ENCODE measurements around the gene EVI2A.
"Not testable (repeated sequence)": the region's sequence is repeated elsewhere in the genome, so short reads cannot be mapped to it uniquely, and the experiment has no call there.

Gene EVI2A

DNA sequence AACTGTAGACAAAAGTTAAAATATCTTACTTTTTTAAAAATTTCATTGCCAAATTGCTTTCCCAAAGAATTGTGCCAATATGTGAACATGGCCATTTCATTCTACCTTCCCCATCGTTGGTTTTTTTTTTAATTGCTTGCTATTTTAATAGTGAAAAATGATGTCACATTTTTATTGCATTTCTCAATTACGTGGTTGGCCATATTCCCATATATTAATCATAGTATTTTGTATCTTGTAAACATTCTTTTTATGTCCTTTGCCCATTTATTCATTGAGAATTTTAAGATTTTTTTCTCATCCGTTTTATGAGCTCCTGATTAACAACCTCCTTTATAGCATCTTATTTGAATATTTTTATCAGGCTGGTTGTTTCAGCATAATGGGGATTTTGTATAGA is 31.6 kb downstream of the EVI2A start:
- H3K4me2 ChIP-seq (ENCODE audit: low read depth, low read length, poor library complexity, severe bottlenecking): no peak overlapping the region
- no peaks in the 10 kb centered on the region for H3K9me3 ChIP-seq (ENCODE audit: insufficient read depth, low read length)
- no peaks in the 10 kb centered on the region for H3K9me2 ChIP-seq (replicated peaks; ENCODE audit: insufficient read depth, low read length)
- no peaks in the 10 kb centered on the region for H4K20me1 ChIP-seq (ENCODE audit: low read depth, low read length)
- H3F3A ChIP-seq (ENCODE audit: insufficient read depth): no peaks in the 10 kb centered on the region
- TF ChIP-seq, protein P1, sequence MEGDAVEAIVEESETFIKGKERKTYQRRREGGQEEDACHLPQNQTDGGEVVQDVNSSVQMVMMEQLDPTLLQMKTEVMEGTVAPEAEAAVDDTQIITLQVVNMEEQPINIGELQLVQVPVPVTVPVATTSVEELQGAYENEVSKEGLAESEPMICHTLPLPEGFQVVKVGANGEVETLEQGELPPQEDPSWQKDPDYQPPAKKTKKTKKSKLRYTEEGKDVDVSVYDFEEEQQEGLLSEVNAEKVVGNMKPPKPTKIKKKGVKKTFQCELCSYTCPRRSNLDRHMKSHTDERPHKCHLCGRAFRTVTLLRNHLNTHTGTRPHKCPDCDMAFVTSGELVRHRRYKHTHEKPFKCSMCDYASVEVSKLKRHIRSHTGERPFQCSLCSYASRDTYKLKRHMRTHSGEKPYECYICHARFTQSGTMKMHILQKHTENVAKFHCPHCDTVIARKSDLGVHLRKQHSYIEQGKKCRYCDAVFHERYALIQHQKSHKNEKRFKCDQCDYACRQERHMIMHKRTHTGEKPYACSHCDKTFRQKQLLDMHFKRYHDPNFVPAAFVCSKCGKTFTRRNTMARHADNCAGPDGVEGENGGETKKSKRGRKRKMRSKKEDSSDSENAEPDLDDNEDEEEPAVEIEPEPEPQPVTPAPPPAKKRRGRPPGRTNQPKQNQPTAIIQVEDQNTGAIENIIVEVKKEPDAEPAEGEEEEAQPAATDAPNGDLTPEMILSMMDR (IDR thresholded peaks at IDR 0.05; ENCODE audit: insufficient read depth, low read length, poor library complexity, severe bottlenecking): no peak
- no peak for TF ChIP-seq EZH2phosphoT487 (conservative IDR thresholded peaks at IDR 0.05; ENCODE audit: low read length)
- no peak overlapping the region for H3K27ac ChIP-seq (ENCODE audit: low read depth, low read length)
- H3K79me2 ChIP-seq (ENCODE audit: insufficient read depth, low read length): no peaks in the 10 kb centered on the region
- no peaks in the 10 kb centered on the region for H3K36me3 ChIP-seq (ENCODE audit: low read length)
- H2AFZ ChIP-seq (ENCODE audit: low read depth, low read length, severe bottlenecking): no peak overlapping the region
- H3K4me3 ChIP-seq (ENCODE audit: insufficient read depth, low read length, poor library complexity, severe bottlenecking): no peak overlapping the region
- no peak overlapping the region for H3K9ac ChIP-seq (ENCODE audit: low read length)
- no peaks in the 10 kb centered on the region for H3K27me3 ChIP-seq (ENCODE audit: low read length)

DNA sequence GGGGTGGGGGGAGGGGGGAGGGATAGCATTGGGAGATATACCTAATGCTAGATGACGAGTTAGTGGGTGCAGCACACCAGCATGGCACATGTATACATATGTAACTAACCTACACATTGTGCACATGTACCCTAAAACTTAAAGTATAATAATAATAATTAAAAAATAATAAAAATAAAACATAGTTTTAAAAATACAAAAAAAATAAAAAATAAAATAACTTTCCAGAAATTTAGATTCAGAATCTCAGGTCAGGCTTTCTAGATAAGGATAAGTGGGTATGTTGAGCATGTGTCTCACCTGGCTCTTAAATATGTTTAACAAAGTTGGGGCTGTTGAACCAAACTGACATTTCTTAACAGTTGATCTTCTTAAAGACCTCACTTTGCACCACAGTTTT is 33.5 kb downstream of the EVI2A start:
- not testable (repeated sequence) for H3K27ac ChIP-seq (ENCODE audit: low read depth, low read length); H3K27me3 ChIP-seq (ENCODE audit: low read length); H3K79me2 ChIP-seq (ENCODE audit: insufficient read depth, low read length); H3K4me2 ChIP-seq (ENCODE audit: low read depth, low read length, poor library complexity, severe bottlenecking); H4K20me1 ChIP-seq (ENCODE audit: low read depth, low read length); H2AFZ ChIP-seq (ENCODE audit: low read depth, low read length, severe bottlenecking); H3F3A ChIP-seq (ENCODE audit: insufficient read depth); H3K9ac ChIP-seq (ENCODE audit: low read length); H3K9me2 ChIP-seq (replicated peaks; ENCODE audit: insufficient read depth, low read length); H3K36me3 ChIP-seq (ENCODE audit: low read length); H3K9me3 ChIP-seq (ENCODE audit: insufficient read depth, low read length); H3K4me3 ChIP-seq (ENCODE audit: insufficient read depth, low read length, poor library complexity, severe bottlenecking)

GRCh38 chr17:31286587-31286986 is 34.8 kb downstream of the EVI2A start:
- Histone ChIP-seq H2AFZ (ENCODE audit: low read depth, low read length, severe bottlenecking) (no peak overlapping the region), H3K4me3 (ENCODE audit: insufficient read depth, low read length, poor library complexity, severe bottlenecking) (no peak overlapping the region), H4K20me1 (ENCODE audit: low read depth, low read length) (no peaks in the 10 kb centered on the region), H3K79me2 (ENCODE audit: insufficient read depth, low read length) (no peaks in the 10 kb centered on the region), H3K9ac (ENCODE audit: low read length) (no peak overlapping the region), H3K27me3 (ENCODE audit: low read length) (no peaks in the 10 kb centered on the region), H3K9me2 (replicated peaks; ENCODE audit: insufficient read depth, low read length) (no peaks in the 10 kb centered on the region), H3K4me2 (ENCODE audit: low read depth, low read length, poor library complexity, severe bottlenecking) (no peak overlapping the region), H3K36me3 (ENCODE audit: low read length) (no peaks in the 10 kb centered on the region), H3K27ac (ENCODE audit: low read depth, low read length) (no peak overlapping the region), H3F3A (ENCODE audit: insufficient read depth) (no peaks in the 10 kb centered on the region), H3K9me3 (ENCODE audit: insufficient read depth, low read length) (no peaks in the 10 kb centered on the region)
- no peak for TF ChIP-seq EZH2phosphoT487 (conservative IDR thresholded peaks at IDR 0.05; ENCODE audit: low read length)
- TF ChIP-seq, protein P1 (IDR thresholded peaks at IDR 0.05; ENCODE audit: insufficient read depth, low read length, poor library complexity, severe bottlenecking): no peak

DNA sequence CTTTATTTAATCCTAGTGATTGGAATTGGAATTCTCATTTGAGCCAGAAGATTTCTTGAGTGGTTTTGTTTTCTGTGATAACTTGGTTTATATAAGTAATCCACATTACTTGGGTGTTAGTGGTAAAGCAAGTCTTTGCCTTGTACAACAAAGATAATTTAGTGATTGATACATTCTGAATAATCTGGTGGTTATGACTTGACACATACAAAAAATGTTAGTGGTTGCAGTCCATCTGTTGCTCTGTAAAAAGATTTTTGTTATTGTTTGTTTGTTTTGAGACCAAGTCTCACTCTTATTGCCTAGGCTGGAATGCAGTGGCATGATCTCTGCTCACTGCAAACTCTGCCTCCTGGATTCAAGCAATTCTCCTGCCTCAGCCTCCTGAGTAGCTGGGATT is 37.6 kb downstream of the EVI2A start:
- H4K20me1 ChIP-seq (ENCODE audit: low read depth, low read length): no peaks in the 10 kb centered on the region
- no peak overlapping the region for H2AFZ ChIP-seq (ENCODE audit: low read depth, low read length, severe bottlenecking)
- H3K9me2 ChIP-seq (replicated peaks; ENCODE audit: insufficient read depth, low read length): no peaks in the 10 kb centered on the region
- no peaks in the 10 kb centered on the region; the same call in 1 of the 2 replicates for H3K36me3 ChIP-seq (ENCODE audit: low read length)
- H3K9ac ChIP-seq (ENCODE audit: low read length): no peak overlapping the region
- no peak overlapping the region for H3K4me3 ChIP-seq (ENCODE audit: insufficient read depth, low read length, poor library complexity, severe bottlenecking)
- TF ChIP-seq, protein P1 (IDR thresholded peaks at IDR 0.05; ENCODE audit: insufficient read depth, low read length, poor library complexity, severe bottlenecking): no peak
- no peak for TF ChIP-seq EZH2phosphoT487 (conservative IDR thresholded peaks at IDR 0.05; ENCODE audit: low read length)
- no peaks in the 10 kb centered on the region for H3K9me3 ChIP-seq (ENCODE audit: insufficient read depth, low read length)
- H3K4me2 ChIP-seq (ENCODE audit: low read depth, low read length, poor library complexity, severe bottlenecking): no peak overlapping the region
- no peak overlapping the region for H3K27ac ChIP-seq (ENCODE audit: low read depth, low read length)
- H3F3A ChIP-seq (ENCODE audit: insufficient read depth): no peaks in the 10 kb centered on the region
- no peaks in the 10 kb centered on the region for H3K27me3 ChIP-seq (ENCODE audit: low read length)
- H3K79me2 ChIP-seq (ENCODE audit: insufficient read depth, low read length): no peaks in the 10 kb centered on the region

Measured in SU-DHL-6 (cell line).